ENCODE measurements around the gene UBXN4. TPM values are rescaled to one million over a fixed set of nuclear protein-coding genes. Genes with fewer than 3 reads are reported as not detected.

Gene UBXN4
- polyA plus RNA-seq, 2 of the 4 experiments (the other 2 are of a cell fraction): 70.8 to 129 TPM

- POLR2A ChIA-PET: no interaction called here
These were observed 9.1 kb upstream of the UBXN4 start for GRCh38 chr2:135732561-135732960.

GRCh38 chr2:135733045-135733444 is 8.6 kb upstream of the UBXN4 start:
- CTCF ChIA-PET: interaction anchor here (1.5 kb wide), 1 partner anchor 24 kb away, joined by 4 read pairs; no protein-coding TSS in a partner anchor
- WGBS (ENCODE audit: missing lambda C conversion rate): 94% methylated on average over 2 of the region's 2 CpGs

More at GRCh38 chr2:135732561-135732960, 9.1 kb upstream of the UBXN4 start:
- no peak for DNase-seq (ENCODE audit: low read depth in 1 of 2, low spot score in 1 of 2)
- Histone ChIP-seq H3K4me1 (no peaks in the 10 kb centered on the region), H3K4me2 (no peak overlapping the region), H3K9me3 (no peaks in the 10 kb centered on the region), H3K27ac (no peak overlapping the region), H3K4me3 (no peak overlapping the region)
- CTCF ChIA-PET: interaction anchor here (1.2 to 1.5 kb wide), 2 partner anchors 23 to 744 kb away, joined by 3 to 4 read pairs; no protein-coding TSS in a partner anchor
- TF ChIP-seq TP53 (CRISPR knock-in tag; IDR thresholded peaks at IDR 0.05): no peak
- TF ChIP-seq PHF8 (IDR thresholded peaks at IDR 0.05; ENCODE audit: borderline replicate concordance, low read depth): no peak
- no peak for TF ChIP-seq RAD21 (conservative IDR thresholded peaks at IDR 0.05 in 1 of 2, IDR thresholded peaks at IDR 0.05 in 1 of 2)
- TF ChIP-seq HOXB13 (CRISPR knock-in tag; IDR thresholded peaks at IDR 0.05; ENCODE audit: low read depth): no peak
- no peak for TF ChIP-seq NPAS2 (CRISPR knock-in tag; IDR thresholded peaks at IDR 0.05; ENCODE audit: borderline replicate concordance)
- ATAC-seq: no peak; a peak in 1 of 6 replicates
- no peak for FAIRE-seq
- 96% methylated on average over 5 of the region's 5 CpGs for WGBS (ENCODE audit: missing lambda C conversion rate)

More at GRCh38 chr2:135733045-135733444, 8.6 kb upstream of the UBXN4 start:
- Histone ChIP-seq H3K4me1 (no peaks in the 10 kb centered on the region), H3K4me2 (no peak overlapping the region), H3K4me3 (no peak overlapping the region), H3K27ac (no peak overlapping the region), H3K9me3 (no peaks in the 10 kb centered on the region)
- TF ChIP-seq NPAS2 (CRISPR knock-in tag; IDR thresholded peaks at IDR 0.05; ENCODE audit: borderline replicate concordance): no peak
- TF ChIP-seq POLR2AphosphoS2 (conservative IDR thresholded peaks at IDR 0.05; ENCODE audit: low read length): no peak
- TF ChIP-seq CTCF (IDR thresholded peaks at IDR 0.05): no peak
- TF ChIP-seq ZNF302 (CRISPR knock-in tag; IDR thresholded peaks at IDR 0.05): no peak
- TF ChIP-seq USF2 (IDR thresholded peaks at IDR 0.05): no peak
- TF ChIP-seq FOSB (CRISPR knock-in tag; IDR thresholded peaks at IDR 0.05): no peak
- TF ChIP-seq ZC3H11A (IDR thresholded peaks at IDR 0.05): no peak
- TF ChIP-seq BCL3 (IDR thresholded peaks at IDR 0.05): no peak
- TF ChIP-seq HEYL (CRISPR knock-in tag; IDR thresholded peaks at IDR 0.05): no peak
- TF ChIP-seq RCOR1 (IDR thresholded peaks at IDR 0.05; ENCODE audit: low read depth, low read length): no peak
- no peak for TF ChIP-seq ZSCAN20 (CRISPR knock-in tag; IDR thresholded peaks at IDR 0.05)
- no peak for TF ChIP-seq EHMT2 (IDR thresholded peaks at IDR 0.05; ENCODE audit: low read depth)
- TF ChIP-seq SMC3 (IDR thresholded peaks at IDR 0.05): no peak
- TF ChIP-seq TP53 (CRISPR knock-in tag; IDR thresholded peaks at IDR 0.05): no peak
- TF ChIP-seq ESRRA (IDR thresholded peaks at IDR 0.05; ENCODE audit: borderline replicate concordance, low read length): no peak
- no peak for TF ChIP-seq MAX (IDR thresholded peaks at IDR 0.05)
- no peak for TF ChIP-seq MYC (IDR thresholded peaks at IDR 0.05; ENCODE audit: borderline replicate concordance, low read length)
- POLR2A ChIA-PET: no interaction called here
- ATAC-seq (no peak), FAIRE-seq (no peak), DNase-seq (ENCODE audit: low read depth in 1 of 2, low spot score in 1 of 2) (no peak)
